GM21717 (cell line): ENCODE data around the gene DMBT1.

Source experiments
- ATAC-seq: cut with Tn5 transposase; IDR thresholded peaks from one replicate; pipeline ENCODE4 v1.9.1; 2021; ENCODE audit warnings: mild to moderate bottlenecking, moderate library complexity; ENCODE audit not compliant: unreplicated experiment

The DMBT1 gene

DNA sequence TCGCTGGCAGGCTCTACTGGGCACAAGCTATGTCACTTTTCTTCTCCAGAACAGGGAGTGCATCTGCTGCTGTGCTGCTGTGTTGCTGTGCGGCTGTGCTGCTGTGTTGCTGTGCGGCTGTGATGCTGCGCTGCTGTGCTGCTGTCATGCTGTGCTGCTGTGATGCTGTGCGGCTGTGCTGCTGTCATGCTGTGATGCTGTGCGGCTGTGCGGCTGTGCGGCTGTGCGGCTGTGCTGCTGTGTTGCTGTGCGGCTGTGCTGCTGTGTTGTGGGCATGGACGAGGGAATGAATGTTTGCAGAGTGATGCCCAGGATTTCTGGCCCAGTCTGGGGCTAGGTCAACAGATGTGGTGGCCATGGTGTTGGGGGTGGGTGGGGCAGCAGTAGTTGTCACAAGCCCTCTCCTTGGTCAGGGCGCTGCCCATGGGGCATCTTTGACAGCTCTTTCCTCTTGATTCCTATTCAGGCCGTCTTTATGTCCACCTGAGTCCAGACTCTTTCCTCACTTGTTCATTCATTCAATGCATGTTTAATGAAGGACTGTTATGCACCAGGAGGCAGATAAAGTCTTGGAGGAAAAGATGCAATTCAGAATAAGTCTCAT, 83.5 kb downstream of the DMBT1 start:
- ATAC-seq = no peak

DNA sequence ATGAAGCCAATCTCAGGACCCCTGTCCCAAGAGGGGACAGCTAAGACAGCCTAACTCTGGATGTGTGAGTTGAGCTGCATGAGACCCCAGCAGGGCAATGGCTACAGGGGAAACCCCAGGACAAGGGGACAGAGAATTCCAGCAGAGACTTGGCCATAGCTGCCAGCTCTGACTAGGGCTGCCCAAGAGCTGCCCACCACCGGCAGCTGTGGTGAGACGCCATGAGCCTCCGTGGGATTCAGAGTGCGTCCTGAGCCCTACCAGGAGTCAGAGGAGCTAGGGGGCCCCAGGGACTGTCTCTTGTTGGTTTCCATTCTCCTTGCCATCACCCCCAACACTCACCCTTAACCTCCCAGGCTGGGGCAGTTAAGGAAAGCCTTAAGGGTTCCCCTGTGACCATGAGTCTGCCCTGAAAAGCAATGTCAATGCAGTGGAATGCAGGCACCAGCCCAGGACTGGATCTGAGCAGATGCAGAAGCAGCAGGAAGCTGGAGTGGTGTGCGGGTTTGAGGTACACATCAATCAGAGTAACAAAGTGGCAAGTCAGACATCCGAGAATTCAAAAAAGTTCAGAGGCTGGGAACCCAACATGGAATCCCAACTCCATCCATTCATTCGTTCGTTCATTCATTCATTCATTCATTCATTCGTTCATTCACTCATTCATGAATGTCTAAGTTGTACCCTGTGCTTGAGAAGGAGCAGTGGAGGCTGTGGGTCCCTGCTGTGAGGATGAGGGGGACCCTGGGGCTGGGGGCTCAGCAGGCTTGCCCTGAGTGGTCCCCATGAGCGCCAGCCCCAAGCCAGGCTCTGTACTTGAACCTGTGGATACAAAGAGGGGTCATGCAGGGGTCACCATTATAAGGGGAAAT, 86.2 kb downstream of the DMBT1 start:
- no peak for ATAC-seq

DNA sequence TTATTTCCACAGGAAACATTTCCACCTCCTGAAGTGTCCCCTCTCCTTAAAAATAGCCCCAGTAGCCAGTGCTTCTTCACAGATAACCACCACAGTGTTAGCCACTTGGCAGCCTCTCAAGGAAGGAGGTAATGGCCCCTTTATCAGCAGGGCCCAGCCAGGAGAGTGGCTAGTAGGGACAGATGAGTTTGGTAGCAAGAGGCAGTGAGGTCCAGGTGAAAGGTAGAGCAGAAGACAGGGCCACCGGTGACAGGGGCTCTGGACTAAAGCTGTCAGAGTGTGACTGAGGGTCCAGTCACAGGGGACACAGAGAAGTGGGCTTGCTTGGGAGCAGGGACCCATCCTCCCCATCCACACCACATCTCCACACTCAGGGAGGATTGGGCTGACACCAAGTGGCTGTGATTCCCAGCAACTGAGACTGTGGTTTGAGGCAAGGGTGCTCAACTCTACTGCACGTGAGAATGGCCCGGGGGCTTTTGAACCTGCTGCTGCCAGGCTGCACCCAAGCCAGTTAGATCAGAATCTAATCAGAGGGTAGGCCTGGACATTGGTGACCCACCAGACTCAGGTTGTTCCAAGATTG, 86.9 kb downstream of the DMBT1 start:
- ATAC-seq = no peak

DNA sequence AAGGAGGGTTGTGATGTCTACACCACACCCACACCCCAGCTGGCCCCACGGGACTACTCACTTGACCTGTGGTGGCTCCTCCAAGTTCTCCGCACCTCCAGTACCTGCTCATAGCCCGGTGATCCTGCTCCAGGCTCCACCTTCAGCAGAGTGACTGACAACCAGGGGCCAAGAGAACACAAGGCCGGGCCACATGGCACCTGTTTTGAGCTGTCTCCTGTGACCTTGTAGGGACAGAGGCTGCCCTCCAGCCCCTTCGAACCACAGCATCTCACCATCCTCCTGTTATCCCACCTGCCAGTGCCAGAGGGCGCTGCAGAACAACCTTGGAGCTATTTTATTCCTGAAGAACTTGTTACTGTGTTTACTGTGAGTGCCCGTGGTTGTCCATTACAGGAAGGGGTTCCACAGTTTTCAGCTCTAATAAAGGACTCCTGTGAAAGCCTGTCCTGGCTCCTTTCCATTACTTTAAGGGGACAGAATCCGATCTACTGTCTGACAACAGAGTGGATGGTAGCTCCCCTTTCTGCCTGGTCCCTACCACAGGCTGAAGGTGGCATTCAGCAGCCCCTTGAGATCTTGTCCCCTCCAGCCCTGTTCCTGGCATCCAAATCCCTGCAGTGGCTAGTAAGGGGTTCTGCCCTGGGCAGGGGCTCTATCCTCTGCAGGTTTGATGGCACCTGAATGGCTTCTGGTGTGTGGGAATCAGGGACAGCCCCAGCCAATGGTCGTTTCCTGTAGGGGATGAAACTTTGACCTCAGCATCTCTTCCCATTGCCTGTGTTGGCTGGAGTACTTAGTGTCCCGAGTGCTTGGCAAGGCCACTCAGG, 88.3 kb downstream of the DMBT1 start:
- ATAC-seq = no peak

GRCh38 chr10:122649903-122650302, 89.3 kb downstream of the DMBT1 start:
- no peak for ATAC-seq

DNA sequence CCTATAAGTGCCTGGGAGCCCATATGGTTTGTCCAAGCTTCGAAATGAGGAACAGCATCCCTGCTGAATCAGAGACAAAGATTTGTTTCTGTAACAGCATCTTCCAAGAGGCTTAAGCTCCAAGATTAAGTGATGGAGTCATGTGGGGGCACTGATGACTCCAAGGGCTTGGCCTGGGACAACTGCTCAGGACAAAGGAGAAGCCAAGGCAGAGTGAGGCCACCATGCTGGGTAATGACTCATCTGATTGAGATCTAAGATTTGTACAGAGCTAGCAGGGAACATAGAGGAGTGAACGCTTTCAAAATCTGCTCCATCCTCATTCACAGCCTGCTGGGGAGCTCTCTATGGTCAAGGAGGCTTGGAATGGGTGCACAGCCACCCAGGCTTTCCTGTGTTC, 89.8 kb downstream of the DMBT1 start:
- no peak for ATAC-seq

GRCh38 chr10:122655524-122656307, 95.2 kb downstream of the DMBT1 start:
- no peak for ATAC-seq

GRCh38 chr10:122656308-122656705, 95.8 kb downstream of the DMBT1 start:
- no peak for ATAC-seq

DNA sequence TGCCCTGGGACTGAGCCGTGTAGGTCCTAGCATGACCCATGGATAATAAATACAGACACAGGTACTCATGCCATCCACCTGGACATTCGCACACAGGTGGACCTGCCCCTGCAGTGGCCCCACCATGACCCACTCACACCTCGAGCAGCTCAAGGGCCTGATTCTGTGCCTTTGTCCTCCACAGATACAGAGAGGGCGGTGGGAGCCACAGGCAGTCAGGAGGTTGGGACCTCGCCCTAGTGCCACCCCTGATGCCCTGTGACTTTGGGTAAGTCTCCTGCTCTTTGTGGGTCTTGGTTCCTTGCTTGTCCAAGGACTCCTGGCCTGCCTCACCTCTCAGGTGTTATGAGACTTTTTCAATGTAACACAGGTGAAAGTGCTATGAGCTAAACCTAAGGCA, 96.2 kb downstream of the DMBT1 start:
- ATAC-seq = no peak

DNA sequence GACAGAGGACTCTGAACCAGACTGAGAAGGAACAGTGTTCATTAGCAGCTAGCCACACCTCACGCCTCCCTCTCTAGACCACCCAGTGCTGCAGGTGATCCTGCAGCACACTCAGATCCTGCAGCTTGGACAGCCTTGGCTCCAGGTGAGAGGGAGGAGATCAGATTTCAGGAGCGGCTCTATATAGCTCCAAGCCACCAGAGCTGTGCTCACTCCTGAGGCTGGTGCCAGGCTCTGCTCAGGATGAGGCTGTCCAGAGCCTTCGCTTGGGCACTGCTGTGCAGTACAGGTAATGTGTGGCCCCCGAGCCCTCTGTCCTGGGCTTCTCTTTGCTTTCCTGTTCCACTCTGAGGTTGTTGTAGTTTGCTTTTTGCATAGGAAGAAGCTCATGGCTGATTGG, 96.7 kb downstream of the DMBT1 start:
- ATAC-seq = no peak

DNA sequence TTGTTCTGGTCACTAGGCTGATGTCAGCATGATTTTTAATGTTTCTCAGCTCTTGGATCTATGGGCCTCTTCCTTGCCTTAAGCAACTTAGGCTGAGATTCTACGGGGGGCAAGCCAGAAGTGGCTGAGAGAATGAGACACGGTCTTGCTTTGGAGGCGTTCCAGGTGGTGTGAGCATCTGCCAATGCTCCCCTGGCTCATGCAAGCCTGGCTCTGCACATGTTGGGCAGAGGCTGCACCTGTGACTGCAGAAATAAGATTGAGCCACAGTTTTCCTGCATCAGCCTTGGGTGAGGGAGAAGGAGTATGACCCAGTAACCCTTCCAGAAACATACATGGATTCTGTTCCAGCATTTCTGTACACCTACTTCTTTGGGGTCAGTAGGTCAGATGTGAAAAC, 97.2 kb downstream of the DMBT1 start:
- ATAC-seq = no peak

DNA sequence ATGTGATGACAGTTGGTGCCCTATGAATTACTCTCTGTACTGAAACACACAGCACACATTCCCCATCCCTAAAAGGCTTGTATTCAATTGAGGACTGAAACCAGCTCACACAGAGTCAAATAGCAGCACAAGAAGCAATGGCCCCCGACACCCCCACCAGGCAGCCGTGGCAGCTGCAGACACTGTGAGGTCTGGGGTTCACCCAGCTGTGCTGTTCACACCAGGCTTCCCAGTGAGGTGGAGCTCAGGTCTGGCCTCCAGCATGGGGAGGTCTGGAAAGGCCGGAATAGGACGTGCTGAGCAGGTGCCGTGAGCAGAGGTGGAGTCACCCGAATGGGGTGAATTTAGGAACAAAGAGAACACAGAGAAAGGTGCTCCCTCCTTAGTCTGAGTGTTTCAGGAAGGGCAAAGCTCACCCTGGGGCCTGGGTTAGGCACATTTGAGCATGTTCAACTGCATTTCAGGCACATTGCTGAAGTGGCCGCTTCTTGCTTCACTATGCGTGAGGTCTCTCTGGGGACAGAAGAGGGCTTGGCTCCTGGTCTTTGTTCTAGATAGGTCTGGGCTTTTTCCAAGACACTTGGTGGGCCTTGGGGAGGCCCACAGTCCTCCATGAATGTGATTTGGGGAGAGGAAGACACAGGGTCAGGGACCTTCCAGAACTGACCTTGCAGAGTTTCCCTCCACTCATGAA, 97.9 kb downstream of the DMBT1 start:
- ATAC-seq = no peak

DNA sequence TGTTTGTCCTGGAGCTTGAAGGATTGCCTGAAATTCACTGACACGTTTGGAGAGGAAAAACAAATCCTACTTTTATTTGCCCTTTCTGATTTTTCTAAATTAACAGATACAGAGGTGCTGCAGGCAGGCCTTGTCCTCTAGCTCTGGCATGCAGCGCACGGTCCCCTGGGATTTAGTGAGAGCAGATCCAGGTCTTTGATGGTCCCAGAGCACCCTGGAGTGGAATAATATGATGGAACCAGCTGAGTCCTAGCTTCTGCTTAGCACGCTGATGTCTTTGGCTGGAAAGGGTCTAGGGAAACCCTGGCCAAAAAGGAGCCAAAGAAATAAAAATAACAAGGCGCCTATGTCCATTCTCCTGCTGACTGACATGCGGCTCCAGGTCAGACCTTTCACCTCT, 98.6 kb downstream of the DMBT1 start:
- no peak for ATAC-seq

DNA sequence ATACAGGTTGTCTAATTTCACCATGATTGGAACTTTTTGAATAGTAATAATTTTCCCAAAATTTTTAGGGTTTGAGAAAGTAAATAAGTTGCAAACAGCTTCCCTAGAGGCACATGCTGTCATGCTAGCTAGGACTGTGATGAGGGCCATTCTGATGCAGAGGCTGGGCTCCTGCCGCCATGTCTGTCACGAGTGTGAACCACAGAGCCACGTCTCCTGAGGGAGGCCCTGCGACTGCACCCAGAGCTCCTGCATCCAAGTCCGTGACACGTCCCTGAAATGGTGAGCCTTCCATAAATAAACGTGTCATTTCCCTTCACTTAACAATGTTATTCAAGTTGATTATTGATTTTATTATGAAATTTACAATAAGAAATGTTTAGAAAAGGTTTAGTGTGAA, 99.1 kb downstream of the DMBT1 start:
- no peak for ATAC-seq

GRCh38 chr10:122660696-122661095, 100.1 kb downstream of the DMBT1 start:
- ATAC-seq = no peak

DNA sequence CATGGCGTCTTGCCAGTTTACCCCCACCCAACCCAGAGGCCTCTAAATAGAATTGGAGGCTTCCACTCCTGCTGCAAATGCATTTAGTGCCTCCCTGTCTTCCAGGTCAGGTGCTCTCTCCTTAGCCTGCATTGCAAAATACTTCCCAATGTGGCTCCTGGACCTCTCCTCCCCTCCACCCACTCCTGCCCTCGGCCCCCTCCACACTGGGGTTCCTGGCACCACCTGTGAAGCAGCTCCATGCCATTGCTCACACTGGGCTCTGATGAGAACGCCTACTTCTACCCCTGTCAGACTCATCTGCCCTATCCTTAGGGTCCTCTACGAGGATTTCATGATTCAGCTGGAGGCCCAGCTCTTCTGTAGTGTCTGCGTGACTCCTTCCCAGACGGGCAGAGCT, 101.7 kb downstream of the DMBT1 start:
- no peak for ATAC-seq

DNA sequence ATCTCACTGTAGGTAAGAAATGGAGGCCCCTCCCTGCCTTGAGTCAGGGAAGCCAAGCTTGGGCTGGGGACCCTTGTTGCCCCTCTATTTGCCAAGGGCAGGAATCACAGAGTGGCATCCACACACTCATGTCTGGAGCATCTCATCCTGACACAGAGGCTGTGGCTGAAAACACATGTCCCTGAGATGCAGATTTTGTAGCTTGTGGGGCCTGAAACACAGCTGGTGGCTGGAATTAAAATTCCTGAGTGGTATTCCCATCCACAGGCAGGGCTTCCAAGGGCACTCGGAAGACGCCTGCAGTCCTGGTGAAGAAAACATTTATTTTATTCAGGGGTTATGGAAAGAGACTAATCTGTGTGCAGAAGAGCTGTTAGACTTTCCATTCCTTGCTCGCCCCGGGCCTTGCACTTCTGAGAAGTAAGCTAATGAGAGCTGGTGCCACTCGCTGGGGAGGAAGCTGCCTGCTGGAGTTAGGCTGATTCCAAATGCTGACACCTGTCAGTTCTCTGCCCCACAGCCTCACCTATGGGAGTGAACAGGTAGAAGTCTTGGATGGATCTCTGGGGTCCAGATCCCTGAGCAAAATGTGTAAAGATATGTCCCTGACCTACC, 103.1 kb downstream of the DMBT1 start:
- ATAC-seq = no peak

DNA sequence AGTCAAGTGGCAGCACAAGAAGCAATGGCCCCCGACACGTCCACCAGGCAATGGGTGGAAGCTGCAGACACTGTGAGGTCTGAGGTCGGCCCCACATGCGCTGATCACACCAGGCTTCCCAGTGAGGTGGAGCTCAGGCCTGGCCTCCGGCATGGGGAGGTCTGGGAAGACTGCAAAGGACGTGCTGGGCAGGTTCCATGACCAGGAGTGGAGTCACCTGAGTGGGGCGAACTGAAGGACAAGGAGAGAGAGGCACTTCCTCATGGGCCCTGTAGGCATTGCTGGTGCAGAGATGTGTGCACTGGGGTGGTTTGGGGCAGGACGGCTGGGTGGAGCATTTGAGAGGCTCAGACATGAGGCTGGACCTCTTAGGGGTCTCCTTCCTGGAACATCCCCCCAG, 103.9 kb downstream of the DMBT1 start:
- no peak for ATAC-seq

GRCh38 chr10:122665329-122665860, 104.8 kb downstream of the DMBT1 start:
- ATAC-seq = no peak
